SK-N-SH (cell line): ENCODE data around the gene NKX3-2. TPM values are rescaled to one million over a fixed set of nuclear protein-coding genes. Genes with fewer than 3 reads are reported as not detected.

Source experiments
- CTCF ChIA-PET: fragments of 300-600, 350-600 bp; formaldehyde crosslinking; extraction: SDS; loops from one replicate; lab custom pipeline; 2021; lab: Yijun Ruan, JAX
- POLR2A ChIA-PET: fragments of 350-600 bp; sonication (Branson Sonifier 250); formaldehyde crosslinking; extraction: SDS; loops from one replicate; lab custom pipeline; 2020; ENCODE audit warnings: antibody characterized with exemption, inconsistent platforms; lab: Yijun Ruan, JAX
- DNase-seq: peaks from one replicate; pipeline ENCODE4 v3.0.0; 2012
- H2AFZ ChIP-seq: fragments of 200-600 bp; sonication (generic); 2 replicates; pipeline ENCODE4 v1.8.1; 2016; ENCODE audit warnings: antibody characterized with exemption, mild to moderate bottlenecking, low read depth
- H3F3A ChIP-seq: fragments of 200-600 bp; sonication (generic); replicated peaks from 2 replicates; pipeline ENCODE3; 2016; ENCODE audit warnings: antibody characterized with exemption, mild to moderate bottlenecking; ENCODE audit not compliant: insufficient read depth
- H3K27ac ChIP-seq, 2 experiments: fragments of 200-500 bp in 1 of 2; fragments of 200-600 bp in 1 of 2; sonication (Bioruptor generic) in 1 of 2; sonication (generic), shearing (Covaris generic) in 1 of 2; 2 replicates each; pipeline versions ENCODE4 v1.5.1 to v1.6.1; 2014 to 2016; ENCODE audit warnings: low read depth in 2 of 2, inconsistent platforms in 1 of 2, low read length in 1 of 2, mild to moderate bottlenecking in 1 of 2, mixed read lengths in 1 of 2
- H3K27me3 ChIP-seq: fragments of 200-600 bp; sonication (generic), shearing (Covaris generic); 2 replicates; pipeline ENCODE4 v1.6.1; 2016; ENCODE audit warnings: mixed run types; ENCODE audit not compliant: insufficient read depth
- H3K36me3 ChIP-seq, 2 experiments: fragments of 200-500 bp in 1 of 2; fragments of 200-600 bp in 1 of 2; sonication (Bioruptor generic) in 1 of 2; sonication (generic) in 1 of 2; replicated peaks in 1 of 2; 2 replicates each; pipeline versions ENCODE3 to v1.5.1; 2014 to 2016; ENCODE audit warnings: low read length in 1 of 2, mild to moderate bottlenecking in 1 of 2; ENCODE audit not compliant: insufficient read depth in 2 of 2, control insufficient read depth in 1 of 2
- H3K4me1 ChIP-seq, 2 experiments: fragments of 200-500 bp in 1 of 2; fragments of 200-600 bp in 1 of 2; sonication (Bioruptor generic) in 1 of 2; sonication (generic), shearing (Covaris generic) in 1 of 2; 2 replicates each; pipeline versions ENCODE4 v1.5.1 to v1.6.1; 2014 to 2016; ENCODE audit warnings: low read depth in 1 of 2, low read length in 1 of 2, mixed run types in 1 of 2; ENCODE audit not compliant: insufficient read depth in 2 of 2, control insufficient read depth in 1 of 2
- H3K4me2 ChIP-seq: fragments of 200-600 bp; sonication (generic), shearing (Covaris generic); 2 replicates; pipeline ENCODE4 v1.6.1; 2017; ENCODE audit warnings: mixed run types
- H3K4me3 ChIP-seq, 2 experiments: fragments of 200-500 bp in 1 of 2; fragments of 200-600 bp in 1 of 2; sonication (Bioruptor generic) in 1 of 2; sonication (generic), shearing (Covaris generic) in 1 of 2; 2 replicates each; pipeline versions ENCODE4 v1.5.1 to v1.8.1; 2014 to 2016; ENCODE audit warnings: low read depth in 2 of 2, inconsistent platforms in 1 of 2, low read length in 1 of 2, mild to moderate bottlenecking in 1 of 2, mixed read lengths in 1 of 2, moderate library complexity in 1 of 2
- H3K79me2 ChIP-seq: fragments of 200-600 bp; sonication (generic); 2 replicates; pipeline ENCODE4 v1.8.1; 2017; ENCODE audit warnings: mild to moderate bottlenecking; ENCODE audit not compliant: insufficient read depth
- H3K9ac ChIP-seq: fragments of 200-600 bp; sonication (generic); 2 replicates; pipeline ENCODE4 v1.6.1; 2017; ENCODE audit warnings: mixed run types
- H3K9me2 ChIP-seq: fragments of 200-600 bp; sonication (generic); 2 replicates; pipeline ENCODE4 v1.6.1; 2017; ENCODE audit warnings: mixed run types
- H3K9me3 ChIP-seq: fragments of 200-600 bp; sonication (generic); 2 replicates; pipeline ENCODE4 v1.6.1; 2017; ENCODE audit warnings: mixed run types, mild to moderate bottlenecking, moderate library complexity
- H4K20me1 ChIP-seq: fragments of 200-600 bp; sonication (generic); 2 replicates; pipeline ENCODE4 v1.6.1; 2017; ENCODE audit warnings: mild to moderate bottlenecking, mixed run types; ENCODE audit not compliant: insufficient read depth
- FOXM1 ChIP-seq: IDR thresholded peaks from 2 replicates; pipeline ENCODE4 v1.4.0; 2012; ENCODE audit warnings: low read depth, mild to moderate bottlenecking
- GATA2 ChIP-seq: sonication (generic); formaldehyde crosslinking; IDR thresholded peaks from 2 replicates; pipeline ENCODE4 v1.5.0; 2020; ENCODE audit warnings: mild to moderate bottlenecking, missing genetic modification reagents
- JUND ChIP-seq: IDR thresholded peaks from 2 replicates; pipeline ENCODE4 v1.4.0; 2012
- MXI1 ChIP-seq: IDR thresholded peaks from 2 replicates; pipeline ENCODE4 v1.6.1; 2012; ENCODE audit warnings: mild to moderate bottlenecking, low read depth, low read length, improper control_type of control experiment
- SIN3A ChIP-seq: IDR thresholded peaks from 2 replicates; pipeline ENCODE4 v1.6.1; 2012; ENCODE audit warnings: low read depth, mild to moderate bottlenecking, low read length, moderate library complexity, borderline replicate concordance
- SMC3 ChIP-seq: IDR thresholded peaks from 2 replicates; pipeline ENCODE4 v1.6.1; 2012; ENCODE audit warnings: low read depth, low read length, improper control_type of control experiment
- YY1 ChIP-seq: IDR thresholded peaks from 2 replicates; pipeline ENCODE4 v1.4.0; 2012; ENCODE audit warnings: low read depth, mild to moderate bottlenecking
- WGBS: methylation state at CpG from one replicate; pipeline ENCODE4 v1.1.6; 2017; ENCODE audit warnings: low lambda C conversion rate; 5-methylcytosine and 5-hydroxymethylcytosine counted together
- polyA plus RNA-seq, 3 experiments: library from polyadenylated mRNA; depleted of rRNA; stranded (reverse); fragments of >200 nt; gene quantifications; 2 replicates each; pipeline ENCODE4 v1.2.3, GENCODE V29; 2012
- TF ChIP-seq, protein P1 (sequence below): IDR thresholded peaks from 2 replicates; pipeline ENCODE4; 2012
- TF ChIP-seq, protein P2 (sequence below): IDR thresholded peaks from 2 replicates; pipeline ENCODE4 v1.4.0; 2012; ENCODE audit warnings: low read depth
- TF ChIP-seq, protein P3 (sequence below): IDR thresholded peaks from 2 replicates; pipeline ENCODE4 v1.4.0; 2012; ENCODE audit warnings: low read depth, borderline replicate concordance
- TF ChIP-seq, protein P4 (sequence below): fragments of 150-350 bp; IDR thresholded peaks from 2 replicates; pipeline ENCODE4 v1.6.1; 2017; ENCODE audit warnings: antibody characterized with exemption, low read length, low read depth, borderline replicate concordance

NKX3-2 gene
- polyA plus RNA-seq, 1 of the 3 experiments (the other 2 are of a cell fraction), result 0.15 TPM

DNA sequence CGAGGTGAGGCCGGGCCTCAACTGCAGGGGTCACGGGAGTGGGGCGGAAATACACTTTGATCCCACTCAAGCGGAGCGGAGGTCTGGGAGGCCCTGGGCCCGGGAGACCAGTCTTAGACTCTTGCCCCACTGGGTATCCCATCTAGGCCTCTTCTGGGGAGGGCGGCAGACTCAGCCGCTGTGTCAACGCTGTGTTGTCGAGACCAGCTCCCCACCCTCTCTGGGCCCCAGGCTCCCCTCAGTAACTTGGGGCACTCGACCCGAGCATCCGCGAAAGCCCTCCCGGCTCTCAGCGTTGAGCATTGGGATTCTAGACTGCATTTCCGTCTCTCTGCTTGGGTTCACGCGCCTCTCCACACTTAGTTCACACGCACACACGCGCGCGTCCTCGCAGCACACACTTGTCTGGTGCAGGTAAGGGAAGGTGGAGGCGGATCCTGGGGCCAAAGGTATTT, 1.7 kb downstream of the NKX3-2 start:
- Histone ChIP-seq H3K79me2 (no peaks in the 10 kb centered on the region), H3K27me3 (peaks cover 83% of the 10 kb centered on the region), H3K36me3 (no peaks in the 10 kb centered on the region), H2AFZ (no peak overlapping the region), H3K4me2 (peak overlapping the region; percentile 67; the same call in 1 of the 2 replicates), H3K27ac (no peak overlapping the region), H3F3A (no peaks in the 10 kb centered on the region), H4K20me1 (no peaks in the 10 kb centered on the region), H3K9me2 (no peaks in the 10 kb centered on the region), H3K4me3 (no peak overlapping the region), H3K9ac (no peak overlapping the region), H3K4me1 (peaks cover 5 to 8% of the 10 kb centered on the region in 2 experiments; a peak in 2 of 4 replicates), H3K9me3 (no peaks in the 10 kb centered on the region)
- ChIA-PET CTCF (interaction anchor here (0.7 to 4.1 kb wide), 10 partner anchors 9 to 697 kb away, joined by 3 to 38 read pairs (median 4); no protein-coding TSS in a partner anchor), POLR2A (no interaction called here)
- 93% methylated on average over 19 of the region's 27 CpGs for WGBS
- TF ChIP-seq SIN3A, result no peak
- TF ChIP-seq, protein P1, sequence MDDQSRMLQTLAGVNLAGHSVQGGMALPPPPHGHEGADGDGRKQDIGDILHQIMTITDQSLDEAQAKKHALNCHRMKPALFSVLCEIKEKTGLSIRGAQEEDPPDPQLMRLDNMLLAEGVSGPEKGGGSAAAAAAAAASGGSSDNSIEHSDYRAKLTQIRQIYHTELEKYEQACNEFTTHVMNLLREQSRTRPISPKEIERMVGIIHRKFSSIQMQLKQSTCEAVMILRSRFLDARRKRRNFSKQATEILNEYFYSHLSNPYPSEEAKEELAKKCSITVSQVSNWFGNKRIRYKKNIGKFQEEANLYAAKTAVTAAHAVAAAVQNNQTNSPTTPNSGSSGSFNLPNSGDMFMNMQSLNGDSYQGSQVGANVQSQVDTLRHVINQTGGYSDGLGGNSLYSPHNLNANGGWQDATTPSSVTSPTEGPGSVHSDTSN, result no peak
- TF ChIP-seq MXI1, result no peak
- TF ChIP-seq SMC3, result no peak
- TF ChIP-seq JUND, result no peak
- TF ChIP-seq FOXM1, result no peak
- TF ChIP-seq, protein P2, sequence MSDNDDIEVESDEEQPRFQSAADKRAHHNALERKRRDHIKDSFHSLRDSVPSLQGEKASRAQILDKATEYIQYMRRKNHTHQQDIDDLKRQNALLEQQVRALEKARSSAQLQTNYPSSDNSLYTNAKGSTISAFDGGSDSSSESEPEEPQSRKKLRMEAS, result no peak
- TF ChIP-seq GATA2 (CRISPR knock-in tag), result no peak
- TF ChIP-seq, protein P3, sequence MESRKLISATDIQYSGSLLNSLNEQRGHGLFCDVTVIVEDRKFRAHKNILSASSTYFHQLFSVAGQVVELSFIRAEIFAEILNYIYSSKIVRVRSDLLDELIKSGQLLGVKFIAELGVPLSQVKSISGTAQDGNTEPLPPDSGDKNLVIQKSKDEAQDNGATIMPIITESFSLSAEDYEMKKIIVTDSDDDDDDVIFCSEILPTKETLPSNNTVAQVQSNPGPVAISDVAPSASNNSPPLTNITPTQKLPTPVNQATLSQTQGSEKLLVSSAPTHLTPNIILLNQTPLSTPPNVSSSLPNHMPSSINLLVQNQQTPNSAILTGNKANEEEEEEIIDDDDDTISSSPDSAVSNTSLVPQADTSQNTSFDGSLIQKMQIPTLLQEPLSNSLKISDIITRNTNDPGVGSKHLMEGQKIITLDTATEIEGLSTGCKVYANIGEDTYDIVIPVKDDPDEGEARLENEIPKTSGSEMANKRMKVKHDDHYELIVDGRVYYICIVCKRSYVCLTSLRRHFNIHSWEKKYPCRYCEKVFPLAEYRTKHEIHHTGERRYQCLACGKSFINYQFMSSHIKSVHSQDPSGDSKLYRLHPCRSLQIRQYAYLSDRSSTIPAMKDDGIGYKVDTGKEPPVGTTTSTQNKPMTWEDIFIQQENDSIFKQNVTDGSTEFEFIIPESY, result no peak
- TF ChIP-seq, protein P4, sequence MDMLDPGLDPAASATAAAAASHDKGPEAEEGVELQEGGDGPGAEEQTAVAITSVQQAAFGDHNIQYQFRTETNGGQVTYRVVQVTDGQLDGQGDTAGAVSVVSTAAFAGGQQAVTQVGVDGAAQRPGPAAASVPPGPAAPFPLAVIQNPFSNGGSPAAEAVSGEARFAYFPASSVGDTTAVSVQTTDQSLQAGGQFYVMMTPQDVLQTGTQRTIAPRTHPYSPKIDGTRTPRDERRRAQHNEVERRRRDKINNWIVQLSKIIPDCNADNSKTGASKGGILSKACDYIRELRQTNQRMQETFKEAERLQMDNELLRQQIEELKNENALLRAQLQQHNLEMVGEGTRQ, result no peak
- no peak for TF ChIP-seq YY1
- no peak for DNase-seq
